GM12878 (cell line): ENCODE results near the gene YBEY.

ENCODE experiments used
- CHD4 ChIP-seq: fragments of 200-600 bp; sonication (generic); IDR thresholded peaks from 2 replicates; pipeline ENCODE4 v1.6.1; 2016; ENCODE audit warnings: mild to moderate bottlenecking
- IRF3 ChIP-seq: fragments of 450-650 bp; IDR thresholded peaks from 2 replicates; pipeline ENCODE4 v1.6.1; 2014; ENCODE audit warnings: mild to moderate bottlenecking
- POLR2AphosphoS5 ChIP-seq: IDR thresholded peaks from 2 replicates; pipeline ENCODE4 v1.6.1; 2011; ENCODE audit warnings: mild to moderate bottlenecking, low read length, inconsistent platforms
- RFX5 ChIP-seq: IDR thresholded peaks from 2 replicates; pipeline ENCODE4 v1.6.1; 2011; ENCODE audit warnings: low read depth, low read length, improper control_type of control experiment
- SMC3 ChIP-seq: IDR thresholded peaks from 2 replicates; pipeline ENCODE4 v1.6.1; 2011; ENCODE audit warnings: low read length, improper control_type of control experiment, borderline replicate concordance
- TF ChIP-seq, protein P1 (sequence below), 3 experiments: IDR thresholded peaks in 2 of 3; conservative IDR thresholded peaks in 1 of 3; 2 replicates each; pipeline ENCODE4 v1.5.1; 2011; ENCODE audit warnings: low read depth in 3 of 3, low read length in 3 of 3, mild to moderate bottlenecking in 3 of 3, control low read depth in 2 of 3, moderate library complexity in 2 of 3, inconsistent platforms in 1 of 3, mixed read lengths in 1 of 3; ENCODE audit not compliant: control insufficient read depth in 2 of 3, insufficient read depth in 1 of 3; ENCODE audit errors: extremely low read depth in 1 of 3
- TF ChIP-seq, protein P2 (sequence below): fragments of 450-650 bp; IDR thresholded peaks from 2 replicates; pipeline ENCODE4 v1.6.1; 2016; ENCODE audit warnings: mild to moderate bottlenecking

DNA sequence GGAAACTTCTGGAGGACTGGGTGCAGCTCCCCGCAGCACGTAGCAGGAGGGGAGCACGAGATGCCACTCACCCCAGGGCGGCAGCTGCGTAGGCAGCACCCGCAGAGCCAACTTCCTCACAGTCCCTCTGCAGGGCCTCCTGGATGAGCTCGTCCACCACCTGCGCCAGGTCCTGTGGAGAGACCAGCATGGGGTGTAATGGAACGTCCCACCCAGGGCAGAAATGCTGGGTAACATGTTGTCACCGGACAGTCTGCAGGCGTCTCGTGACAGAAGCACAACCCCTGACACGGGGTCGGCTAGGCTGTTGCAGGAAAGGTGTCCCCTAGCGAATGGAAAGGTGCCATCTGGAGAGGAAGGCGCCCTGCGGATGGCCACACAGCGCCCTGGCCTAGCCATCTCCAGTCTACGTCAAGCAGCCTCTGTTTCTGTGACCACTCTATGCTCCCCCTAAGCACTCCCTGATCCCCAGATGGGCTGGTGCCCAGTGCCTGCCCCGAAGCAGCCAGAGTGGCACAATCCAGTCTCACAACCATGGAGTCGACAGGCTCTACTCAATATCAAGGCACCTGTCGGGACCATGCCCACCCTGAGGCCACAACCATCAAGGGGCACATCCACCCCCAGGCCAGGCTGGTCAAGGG, 22.0 kb upstream of the YBEY start:
- TF ChIP-seq IRF3 (no peak), RFX5 (no peak), CHD4 (no peak), POLR2AphosphoS5 (no peak), SMC3 (no peak)
- TF ChIP-seq, protein P1, sequence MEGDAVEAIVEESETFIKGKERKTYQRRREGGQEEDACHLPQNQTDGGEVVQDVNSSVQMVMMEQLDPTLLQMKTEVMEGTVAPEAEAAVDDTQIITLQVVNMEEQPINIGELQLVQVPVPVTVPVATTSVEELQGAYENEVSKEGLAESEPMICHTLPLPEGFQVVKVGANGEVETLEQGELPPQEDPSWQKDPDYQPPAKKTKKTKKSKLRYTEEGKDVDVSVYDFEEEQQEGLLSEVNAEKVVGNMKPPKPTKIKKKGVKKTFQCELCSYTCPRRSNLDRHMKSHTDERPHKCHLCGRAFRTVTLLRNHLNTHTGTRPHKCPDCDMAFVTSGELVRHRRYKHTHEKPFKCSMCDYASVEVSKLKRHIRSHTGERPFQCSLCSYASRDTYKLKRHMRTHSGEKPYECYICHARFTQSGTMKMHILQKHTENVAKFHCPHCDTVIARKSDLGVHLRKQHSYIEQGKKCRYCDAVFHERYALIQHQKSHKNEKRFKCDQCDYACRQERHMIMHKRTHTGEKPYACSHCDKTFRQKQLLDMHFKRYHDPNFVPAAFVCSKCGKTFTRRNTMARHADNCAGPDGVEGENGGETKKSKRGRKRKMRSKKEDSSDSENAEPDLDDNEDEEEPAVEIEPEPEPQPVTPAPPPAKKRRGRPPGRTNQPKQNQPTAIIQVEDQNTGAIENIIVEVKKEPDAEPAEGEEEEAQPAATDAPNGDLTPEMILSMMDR (IDR thresholded peaks at IDR 0.05 in 2 of 3, conservative IDR thresholded peaks at IDR 0.05 in 1 of 3; ENCODE audit: control insufficient read depth in 2 of 3, extremely low read depth in 1 of 3, insufficient read depth in 1 of 3, low read depth in 3 of 3, low read length in 3 of 3), result no peak
- TF ChIP-seq, protein P2, sequence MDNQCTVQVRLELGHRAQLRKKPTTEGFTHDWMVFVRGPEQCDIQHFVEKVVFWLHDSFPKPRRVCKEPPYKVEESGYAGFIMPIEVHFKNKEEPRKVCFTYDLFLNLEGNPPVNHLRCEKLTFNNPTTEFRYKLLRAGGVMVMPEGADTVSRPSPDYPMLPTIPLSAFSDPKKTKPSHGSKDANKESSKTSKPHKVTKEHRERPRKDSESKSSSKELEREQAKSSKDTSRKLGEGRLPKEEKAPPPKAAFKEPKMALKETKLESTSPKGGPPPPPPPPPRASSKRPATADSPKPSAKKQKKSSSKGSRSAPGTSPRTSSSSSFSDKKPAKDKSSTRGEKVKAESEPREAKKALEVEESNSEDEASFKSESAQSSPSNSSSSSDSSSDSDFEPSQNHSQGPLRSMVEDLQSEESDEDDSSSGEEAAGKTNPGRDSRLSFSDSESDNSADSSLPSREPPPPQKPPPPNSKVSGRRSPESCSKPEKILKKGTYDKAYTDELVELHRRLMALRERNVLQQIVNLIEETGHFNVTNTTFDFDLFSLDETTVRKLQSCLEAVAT, result no peak
